GDM1 (cell line): ENCODE data around the gene DDX47.
A peak's percentile ranks its signal among the peaks of the same experiment; 100 is the strongest.
"Not testable (repeated sequence)": the region's sequence is repeated elsewhere in the genome, so short reads cannot be mapped to it uniquely, and the experiment has no call there.

Source experiments
- DNase-seq: peaks from one replicate; lab custom pipeline; 2025; lab: John Stamatoyannopoulos, UW

Gene DDX47

GRCh38 chr12:12822886-12823285 is 9.7 kb downstream of the DDX47 start:
- DNase-seq, result no peak

- DNase-seq, result no peak
These were observed 10.2 kb downstream of the DDX47 start for GRCh38 chr12:12823300-12823699.

- no peak for DNase-seq
These were observed 10.7 kb downstream of the DDX47 start for GRCh38 chr12:12823811-12824210.

- no peak for DNase-seq
These were observed 22.4 kb downstream of the DDX47 start for GRCh38 chr12:12835378-12836146.

- DNase-seq, result no peak
These were observed 23.4 kb downstream of the DDX47 start for GRCh38 chr12:12836571-12836970.

- DNase-seq, result peak; percentile 10
These were observed 24.1 kb downstream of the DDX47 start for GRCh38 chr12:12837025-12837812.

- no peak for DNase-seq
These were observed 24.6 kb downstream of the DDX47 start for GRCh38 chr12:12837813-12838153.

- DNase-seq, result no peak
These were observed 25.9 kb downstream of the DDX47 start for GRCh38 chr12:12839003-12839395.

GRCh38 chr12:12839439-12839838 is 26.3 kb downstream of the DDX47 start:
- DNase-seq, result not testable (repeated sequence)

- no peak for DNase-seq
These were observed 26.9 kb downstream of the DDX47 start for GRCh38 chr12:12839873-12840579.

GRCh38 chr12:12840580-12840899 is 27.4 kb downstream of the DDX47 start:
- DNase-seq, result no peak

- DNase-seq, result not testable (repeated sequence)
These were observed 28.3 kb downstream of the DDX47 start for GRCh38 chr12:12841428-12841827.

- DNase-seq, result no peak
These were observed 32.7 kb downstream of the DDX47 start for GRCh38 chr12:12845794-12846243.

- DNase-seq, result not testable (repeated sequence)
These were observed 33.6 kb downstream of the DDX47 start for GRCh38 chr12:12846780-12847179.

GRCh38 chr12:12853435-12853834 is 40.3 kb downstream of the DDX47 start:
- DNase-seq, result no peak

- no peak for DNase-seq
These were observed 46.5 kb downstream of the DDX47 start for GRCh38 chr12:12859690-12860089.

GRCh38 chr12:12864243-12864642 is 51.1 kb downstream of the DDX47 start:
- no peak for DNase-seq

GRCh38 chr12:12868477-12869235 is 55.5 kb downstream of the DDX47 start:
- DNase-seq, result no peak

- no peak for DNase-seq
These were observed 57.3 kb downstream of the DDX47 start for GRCh38 chr12:12870465-12870864.

GRCh38 chr12:12871587-12872138 is 58.5 kb downstream of the DDX47 start:
- DNase-seq, result no peak

- DNase-seq, result no peak
These were observed 59.2 kb downstream of the DDX47 start for GRCh38 chr12:12872139-12872933.
